KMS-11 (cell line): ENCODE results near the gene CDHR1.

ENCODE experiments used
- H2AFZ ChIP-seq: fragments of 200-600 bp; sonication (generic); 2 replicates; pipeline ENCODE4 v1.6.1; 2016; ENCODE audit warnings: antibody characterized with exemption, mixed run types, low read depth
- H3K27ac ChIP-seq: fragments of 200-600 bp; sonication (generic); 2 replicates; pipeline ENCODE4 v1.6.1; 2016; ENCODE audit warnings: mild to moderate bottlenecking, mixed run types
- H3K27me3 ChIP-seq: fragments of 200-600 bp; sonication (generic); 2 replicates; pipeline ENCODE4 v1.6.1; 2017; ENCODE audit warnings: mild to moderate bottlenecking, low read depth, mixed run types, moderate library complexity; ENCODE audit not compliant: insufficient read depth
- H3K36me3 ChIP-seq: fragments of 200-600 bp; sonication (generic); 2 replicates; pipeline ENCODE4 v1.6.1; 2017; ENCODE audit warnings: mild to moderate bottlenecking, mixed run types; ENCODE audit not compliant: insufficient read depth
- H3K4me1 ChIP-seq: fragments of 200-600 bp; sonication (generic); 2 replicates; pipeline ENCODE4 v1.6.1; 2016; ENCODE audit warnings: mild to moderate bottlenecking, low read depth, mixed run types; ENCODE audit not compliant: poor library complexity, severe bottlenecking
- H3K4me2 ChIP-seq: fragments of 200-600 bp; sonication (generic); 2 replicates; pipeline ENCODE4 v1.7.0; 2016; ENCODE audit warnings: mild to moderate bottlenecking, mixed run types
- H3K4me3 ChIP-seq: fragments of 200-600 bp; sonication (generic); IDR thresholded peaks from 2 replicates; pipeline ENCODE4 v1.6.1; 2017; ENCODE audit warnings: low read depth, low read length, mixed read lengths; ENCODE audit not compliant: insufficient read depth
- H3K79me2 ChIP-seq: fragments of 200-600 bp; sonication (generic); 2 replicates; pipeline ENCODE4 v1.6.1; 2016; ENCODE audit warnings: low read depth, mixed run types; ENCODE audit not compliant: insufficient read depth
- H3K9ac ChIP-seq: fragments of 200-600 bp; sonication (generic); 2 replicates; pipeline ENCODE4 v1.6.1; 2016; ENCODE audit warnings: mild to moderate bottlenecking, mixed run types
- H4K20me1 ChIP-seq: fragments of 200-600 bp; sonication (generic); 2 replicates; pipeline ENCODE4 v1.6.1; 2016; ENCODE audit warnings: mild to moderate bottlenecking, mixed run types; ENCODE audit not compliant: insufficient read depth
- CTCF ChIP-seq: fragments of 200-600 bp; sonication (generic); conservative IDR thresholded peaks from 2 replicates; pipeline ENCODE4 v1.6.1; 2017; ENCODE audit warnings: low read depth, mild to moderate bottlenecking, antibody characterized with exemption, low read length, moderate library complexity, mixed read lengths

CDHR1 gene

GRCh38 chr10:84244651-84245270 lies 50.4 kb downstream of the CDHR1 start, which contains the start of gene RGR:
Gene RGR (plus strand): TSS chr10:84245053. CDS start chr10:84245091, 38 bp downstream.
- Histone ChIP-seq H2AFZ (no peak within 1 kb of the TSS), H3K4me1 (no peaks in the 10 kb centered on the region), H3K4me3 (no peak within 1 kb of the TSS), H3K9ac (no peak within 1 kb of the TSS), H3K36me3 (no peaks in the 10 kb centered on the region), H3K27me3 (no peaks in the 10 kb centered on the region), H4K20me1 (no peaks in the 10 kb centered on the region), H3K79me2 (no peaks in the 10 kb centered on the region), H3K4me2 (no peak within 1 kb of the TSS), H3K27ac (no peak within 1 kb of the TSS)
- no peak for TF ChIP-seq CTCF

- Histone ChIP-seq H3K36me3 (no peaks in the 10 kb centered on the region), H3K4me2 (no peak overlapping the region), H3K4me1 (no peaks in the 10 kb centered on the region), H2AFZ (no peak overlapping the region), H3K27me3 (no peaks in the 10 kb centered on the region), H4K20me1 (no peaks in the 10 kb centered on the region), H3K4me3 (no peak overlapping the region), H3K9ac (no peak overlapping the region), H3K27ac (no peak overlapping the region), H3K79me2 (no peaks in the 10 kb centered on the region)
- no peak for TF ChIP-seq CTCF
These were observed 53.2 kb downstream of the CDHR1 start for GRCh38 chr10:84247496-84247895.

GRCh38 chr10:84248794-84249193 lies 54.5 kb downstream of the CDHR1 start:
- H3K4me1 ChIP-seq: no peaks in the 10 kb centered on the region
- no peak for TF ChIP-seq CTCF
- no peaks in the 10 kb centered on the region for H3K27me3 ChIP-seq
- H3K27ac ChIP-seq: no peak overlapping the region
- H3K4me2 ChIP-seq: no peak overlapping the region
- H3K4me3 ChIP-seq: no peak overlapping the region
- no peaks in the 10 kb centered on the region for H3K79me2 ChIP-seq
- no peak overlapping the region for H3K9ac ChIP-seq
- no peak overlapping the region for H2AFZ ChIP-seq
- no peaks in the 10 kb centered on the region for H4K20me1 ChIP-seq
- H3K36me3 ChIP-seq: no peaks in the 10 kb centered on the region

GRCh38 chr10:84254552-84255478 lies 60.5 kb downstream of the CDHR1 start:
- Histone ChIP-seq H3K27ac (no peak overlapping the region), H3K4me2 (no peak overlapping the region), H3K79me2 (no peaks in the 10 kb centered on the region), H3K4me3 (no peak overlapping the region), H3K36me3 (no peaks in the 10 kb centered on the region), H4K20me1 (no peaks in the 10 kb centered on the region), H2AFZ (no peak overlapping the region), H3K27me3 (no peaks in the 10 kb centered on the region), H3K4me1 (no peaks in the 10 kb centered on the region), H3K9ac (no peak overlapping the region)
- TF ChIP-seq CTCF: no peak
